ENCODE measurements around the gene MDM4.

- TF ChIP-seq CTCF (IDR thresholded peaks at IDR 0.05 in 4 of 5, conservative IDR thresholded peaks at IDR 0.05 in 1 of 5) (no peak), POLR2A (IDR thresholded peaks at IDR 0.05) (no peak)
These were observed 82.2 kb downstream of the MDM4 start for GRCh38 chr1:204598319-204598969.

All from gastrocnemius medialis (tissue), 4 donors.